SH-SY5Y (cell line): ENCODE data around the gene PRKACA.

ENCODE experiments used
- GATA2 ChIP-seq: IDR thresholded peaks from 2 replicates; pipeline ENCODE4 v1.6.1; 2011; ENCODE audit warnings: mild to moderate bottlenecking, low read depth, low read length
- GATA3 ChIP-seq: IDR thresholded peaks from 2 replicates; pipeline ENCODE4 v1.6.1; 2011; ENCODE audit warnings: low read depth, mild to moderate bottlenecking, low read length, moderate library complexity

GRCh38 chr19:14059093-14059480 lies 58.5 kb downstream of the PRKACA start:
- no peak for TF ChIP-seq GATA2
- no peak for TF ChIP-seq GATA3
